ENCODE data around the gene NLGN1.

The NLGN1 gene

GRCh38 chr3:174317005-174317404, 919.5 kb downstream of the NLGN1 start:
- DNase-seq = no peak

- DNase-seq = no peak
These were observed 920.6 kb downstream of the NLGN1 start for GRCh38 chr3:174318181-174318580.

- no peak for DNase-seq
These were observed 924.0 kb downstream of the NLGN1 start for GRCh38 chr3:174321548-174321947.

- DNase-seq = no peak
These were observed 925.2 kb downstream of the NLGN1 start for GRCh38 chr3:174322789-174323188.

- no peak for DNase-seq
These were observed 927.6 kb downstream of the NLGN1 start for GRCh38 chr3:174325171-174325570.

- DNase-seq = no peak
These were observed 928.5 kb downstream of the NLGN1 start for GRCh38 chr3:174325834-174326700.

- DNase-seq = no peak
These were observed 931.8 kb downstream of the NLGN1 start for GRCh38 chr3:174329321-174329720.

- DNase-seq = no peak
These were observed 932.8 kb downstream of the NLGN1 start for GRCh38 chr3:174330303-174330702.

GRCh38 chr3:174331095-174331800, 933.7 kb downstream of the NLGN1 start:
- no peak for DNase-seq

- no peak for DNase-seq
These were observed 934.8 kb downstream of the NLGN1 start for GRCh38 chr3:174332391-174332790.

- peak; percentile 0 for DNase-seq
These were observed 936.1 kb downstream of the NLGN1 start for GRCh38 chr3:174333640-174334039.

- DNase-seq = no peak
These were observed 936.6 kb downstream of the NLGN1 start for GRCh38 chr3:174334111-174334510.

GRCh38 chr3:174335324-174335723, 937.8 kb downstream of the NLGN1 start:
- no peak for DNase-seq

GRCh38 chr3:174335910-174336309, 938.4 kb downstream of the NLGN1 start:
- DNase-seq = no peak

All from DMS79 (cell line).